ENCODE measurements around the gene XAGE1B.
"Not testable (repeated sequence)": the region's sequence is repeated elsewhere in the genome, so short reads cannot be mapped to it uniquely, and the experiment has no call there.

The XAGE1B gene

GRCh38 chrX:52516987-52517325, at the start of gene XAGE1B:
Gene XAGE1B, minus strand, starts transcription at chrX:52517063. Its CDS starts 1,536 bp downstream, at chrX:52515527.
- DNase-seq (ENCODE audit: low spot score), result not testable (repeated sequence)

- no peak for DNase-seq (ENCODE audit: low spot score)
These were observed 46.2 kb upstream of the XAGE1B start for GRCh38 chrX:52563105-52563504.

- DNase-seq (ENCODE audit: low spot score), result no peak
These were observed 41.3 kb upstream of the XAGE1B start for GRCh38 chrX:52558140-52558539.

GRCh38 chrX:52556741-52557140, 39.9 kb upstream of the XAGE1B start:
- DNase-seq (ENCODE audit: low spot score), result no peak

GRCh38 chrX:52553995-52554642, 37.3 kb upstream of the XAGE1B start:
- no peak for DNase-seq (ENCODE audit: low spot score)

- peak; percentile 1 for DNase-seq (ENCODE audit: low spot score)
These were observed 31.9 kb upstream of the XAGE1B start for GRCh38 chrX:52548769-52549168.

GRCh38 chrX:52544147-52544840, 27.4 kb upstream of the XAGE1B start:
- no peak for DNase-seq (ENCODE audit: low spot score)

- no peak for DNase-seq (ENCODE audit: low spot score)
These were observed 25.4 kb upstream of the XAGE1B start for GRCh38 chrX:52542311-52542710.

GRCh38 chrX:52541051-52541450, 24.2 kb upstream of the XAGE1B start:
- DNase-seq (ENCODE audit: low spot score), result not testable (repeated sequence)

GRCh38 chrX:52516110-52516986, 515 bp downstream of the XAGE1B start:
- DNase-seq (ENCODE audit: low spot score), result not testable (repeated sequence)

GRCh38 chrX:52511126-52511525, 5.7 kb downstream of the XAGE1B start:
- DNase-seq (ENCODE audit: low spot score), result not testable (repeated sequence)

- no peak for DNase-seq (ENCODE audit: low spot score)
These were observed 6.9 kb downstream of the XAGE1B start for GRCh38 chrX:52509916-52510315.

GRCh38 chrX:52507331-52507730, 9.5 kb downstream of the XAGE1B start:
- DNase-seq (ENCODE audit: low spot score), result no peak

- no peak for DNase-seq (ENCODE audit: low spot score)
These were observed 12.3 kb downstream of the XAGE1B start for GRCh38 chrX:52504551-52504950.

- DNase-seq (ENCODE audit: low spot score), result not testable (repeated sequence)
These were observed 15.5 kb downstream of the XAGE1B start for GRCh38 chrX:52501362-52501761.

GRCh38 chrX:52496419-52496772, 20.5 kb downstream of the XAGE1B start:
- DNase-seq (ENCODE audit: low spot score), result not testable (repeated sequence)

- DNase-seq (ENCODE audit: low spot score), result not testable (repeated sequence)
These were observed 21.1 kb downstream of the XAGE1B start, which contains the start of gene XAGE1A for GRCh38 chrX:52495545-52496418. Gene XAGE1A, plus strand, starts transcription at chrX:52495808. Its CDS starts 1,554 bp downstream, at chrX:52497362.

- not testable (repeated sequence) for DNase-seq (ENCODE audit: low spot score)
These were observed 45.6 kb downstream of the XAGE1B start for GRCh38 chrX:52471301-52471700.
